Progenitor cell of endocrine pancreas (in vitro differentiated cells): Measurements from ENCODE around the gene SLIT3. TPM values are rescaled to one million over a fixed set of nuclear protein-coding genes. Genes with fewer than 3 reads are reported as not detected.

ENCODE experiments used
- DNase-seq: peaks from one replicate; pipeline ENCODE4 v3.0.0; 2021; ENCODE audit warnings: low spot score; ENCODE audit not compliant: unreplicated experiment
- H3K27ac Mint-ChIP-seq: 2 replicates; pipeline ENCODE4 v1.8.0; 2021; ENCODE audit warnings: mild to moderate bottlenecking, moderate library complexity, mixed read lengths
- H3K27me3 Mint-ChIP-seq: 2 replicates; pipeline ENCODE4 v1.8.0; 2021; ENCODE audit warnings: mixed read lengths
- H3K36me3 Mint-ChIP-seq: 2 replicates; pipeline ENCODE4 v1.8.0; 2022; ENCODE audit warnings: mixed read lengths; ENCODE audit not compliant: insufficient read depth
- H3K4me1 Mint-ChIP-seq: 2 replicates; pipeline ENCODE4 v1.8.0; 2021; ENCODE audit warnings: low read depth, mixed read lengths
- H3K4me3 Mint-ChIP-seq: 2 replicates; pipeline ENCODE4 v1.8.0; 2021; ENCODE audit warnings: low read depth, mild to moderate bottlenecking, moderate library complexity, mixed read lengths
- H3K9me3 Mint-ChIP-seq: 2 replicates; pipeline ENCODE4 v1.8.0; 2021; ENCODE audit warnings: low read depth, mixed read lengths
- total RNA-seq: library from RNA; stranded (reverse); gene quantifications from 2 replicates; pipeline ENCODE4 v1.2.1, GENCODE V29; 2021
- TF ChIP-seq, protein P1 (sequence below): fragments of 200-600 bp; sonication (generic); IDR thresholded peaks from one replicate; pipeline ENCODE4 v1.5.0; 2021; ENCODE audit warnings: antibody characterized with exemption, mild to moderate bottlenecking; ENCODE audit not compliant: unreplicated experiment

Gene SLIT3
- total RNA-seq, 1 donor from 2014 or later, result 18.8 TPM

DNA sequence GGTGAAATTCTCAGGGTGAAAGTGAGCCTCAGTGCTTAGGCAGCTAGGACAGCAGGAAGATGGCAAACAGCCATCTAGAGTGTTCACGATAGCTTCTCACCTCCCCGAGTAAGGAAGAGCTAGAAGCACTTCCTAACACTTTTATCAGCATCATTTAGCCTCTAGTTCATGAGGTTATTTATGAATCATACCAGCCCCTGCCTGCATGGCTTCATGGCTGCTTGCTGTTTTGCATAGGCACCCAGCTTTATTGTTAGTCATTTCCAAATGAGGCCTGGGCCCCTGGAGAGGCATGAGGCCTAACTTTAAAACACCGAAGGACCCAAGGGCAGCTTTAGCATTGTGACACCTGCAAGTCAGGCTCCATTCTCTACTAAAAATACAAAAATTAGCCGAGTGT lies 586.9 kb downstream of the SLIT3 start:
- DNase-seq, result no peak
- H3K36me3 Mint-ChIP-seq, result no peaks in the 10 kb centered on the region
- no peak overlapping the region for H3K4me3 Mint-ChIP-seq
- H3K27me3 Mint-ChIP-seq, result peaks cover 2% of the 10 kb centered on the region
- H3K4me1 Mint-ChIP-seq, result peaks cover 2% of the 10 kb centered on the region
- TF ChIP-seq, protein P1, sequence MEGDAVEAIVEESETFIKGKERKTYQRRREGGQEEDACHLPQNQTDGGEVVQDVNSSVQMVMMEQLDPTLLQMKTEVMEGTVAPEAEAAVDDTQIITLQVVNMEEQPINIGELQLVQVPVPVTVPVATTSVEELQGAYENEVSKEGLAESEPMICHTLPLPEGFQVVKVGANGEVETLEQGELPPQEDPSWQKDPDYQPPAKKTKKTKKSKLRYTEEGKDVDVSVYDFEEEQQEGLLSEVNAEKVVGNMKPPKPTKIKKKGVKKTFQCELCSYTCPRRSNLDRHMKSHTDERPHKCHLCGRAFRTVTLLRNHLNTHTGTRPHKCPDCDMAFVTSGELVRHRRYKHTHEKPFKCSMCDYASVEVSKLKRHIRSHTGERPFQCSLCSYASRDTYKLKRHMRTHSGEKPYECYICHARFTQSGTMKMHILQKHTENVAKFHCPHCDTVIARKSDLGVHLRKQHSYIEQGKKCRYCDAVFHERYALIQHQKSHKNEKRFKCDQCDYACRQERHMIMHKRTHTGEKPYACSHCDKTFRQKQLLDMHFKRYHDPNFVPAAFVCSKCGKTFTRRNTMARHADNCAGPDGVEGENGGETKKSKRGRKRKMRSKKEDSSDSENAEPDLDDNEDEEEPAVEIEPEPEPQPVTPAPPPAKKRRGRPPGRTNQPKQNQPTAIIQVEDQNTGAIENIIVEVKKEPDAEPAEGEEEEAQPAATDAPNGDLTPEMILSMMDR, result no peak
- H3K9me3 Mint-ChIP-seq, result no peaks in the 10 kb centered on the region
- H3K27ac Mint-ChIP-seq, result no peak overlapping the region

DNA sequence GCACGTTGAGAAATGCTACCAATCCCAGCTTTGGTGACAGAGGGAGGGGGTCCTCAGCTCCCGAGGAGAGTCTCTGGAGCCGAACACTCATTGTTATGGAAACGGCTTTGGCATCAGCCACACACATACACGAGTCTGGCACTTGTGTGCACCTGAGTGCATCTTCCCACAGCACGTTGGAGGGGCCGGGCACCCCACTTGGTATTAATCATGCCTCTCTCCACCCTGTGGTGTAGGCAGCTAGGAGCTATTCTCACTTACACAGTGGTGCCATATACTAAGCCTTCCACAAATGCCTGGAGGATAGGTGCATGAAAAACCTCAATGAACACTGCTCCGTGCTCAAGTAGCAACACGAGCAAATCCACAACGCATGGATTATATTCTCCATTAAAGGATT lies 587.9 kb downstream of the SLIT3 start:
- H3K27me3 Mint-ChIP-seq, result peaks cover 2% of the 10 kb centered on the region
- H3K36me3 Mint-ChIP-seq, result no peaks in the 10 kb centered on the region
- H3K4me3 Mint-ChIP-seq, result no peak overlapping the region
- no peak overlapping the region for H3K27ac Mint-ChIP-seq
- peaks cover 2% of the 10 kb centered on the region for H3K4me1 Mint-ChIP-seq
- TF ChIP-seq, protein P1, result no peak
- no peaks in the 10 kb centered on the region for H3K9me3 Mint-ChIP-seq
- no peak for DNase-seq

DNA sequence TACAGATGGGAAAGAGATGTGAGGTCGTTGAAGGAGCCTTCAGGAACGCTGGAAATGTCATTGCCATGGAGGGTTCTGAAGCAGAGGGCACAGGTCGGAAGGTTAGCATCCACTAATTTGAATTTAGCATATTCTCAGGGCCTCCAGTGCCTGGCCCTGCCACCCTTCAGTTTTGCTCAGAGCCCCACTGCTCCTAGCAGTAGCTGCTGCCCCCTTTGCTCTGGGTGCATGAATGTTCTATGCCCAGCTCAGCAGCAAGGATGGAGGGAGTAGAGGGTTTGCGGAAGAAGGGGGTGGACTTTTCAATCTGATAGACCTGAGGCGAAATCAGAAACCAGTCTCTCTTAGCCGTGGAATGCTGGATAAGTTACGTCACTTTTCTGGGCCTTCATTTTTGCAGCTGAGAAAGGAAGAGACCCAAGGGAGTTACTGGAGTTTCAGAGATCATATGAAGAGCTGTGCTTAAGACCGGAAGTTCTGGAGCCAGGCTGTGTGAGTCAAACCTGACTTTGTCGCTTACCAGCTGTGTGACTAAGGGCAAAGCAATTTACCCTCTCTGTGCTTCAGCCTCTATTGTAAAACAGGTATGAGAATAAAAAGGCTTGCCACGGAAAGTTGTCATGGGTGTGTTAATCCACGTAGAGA lies 588.5 kb downstream of the SLIT3 start:
- Mint-ChIP-seq H3K36me3 (no peaks in the 10 kb centered on the region), H3K27ac (peak overlapping the region; percentile 8), H3K27me3 (peaks cover 2% of the 10 kb centered on the region), H3K9me3 (no peaks in the 10 kb centered on the region), H3K4me1 (peaks cover 2% of the 10 kb centered on the region), H3K4me3 (no peak overlapping the region)
- no peak for DNase-seq
- TF ChIP-seq, protein P1, result no peak

DNA sequence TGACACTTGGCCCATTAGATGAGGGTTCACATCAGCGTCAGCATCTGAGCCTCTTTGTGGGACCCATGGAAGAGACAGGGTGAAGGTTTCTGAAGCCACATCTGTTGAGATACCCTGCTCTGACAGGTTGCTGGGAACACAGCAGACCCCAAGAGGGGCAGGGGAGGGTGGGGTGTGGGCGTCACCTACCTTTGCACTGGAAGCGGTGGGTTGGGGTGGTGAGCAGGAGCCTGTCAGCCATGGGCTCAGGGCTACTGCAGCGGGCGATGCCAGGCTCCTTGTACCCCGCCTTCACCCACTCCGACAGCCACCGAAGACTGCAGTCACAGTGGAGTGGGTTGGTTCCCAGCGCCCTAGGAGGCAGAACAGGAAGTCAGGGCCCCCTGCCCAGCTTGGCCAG lies 590.2 kb downstream of the SLIT3 start:
- Mint-ChIP-seq H3K9me3 (no peaks in the 10 kb centered on the region), H3K27me3 (peaks cover 2% of the 10 kb centered on the region), H3K4me3 (no peak overlapping the region), H3K36me3 (no peaks in the 10 kb centered on the region), H3K4me1 (peaks cover 2% of the 10 kb centered on the region), H3K27ac (no peak overlapping the region)
- TF ChIP-seq, protein P1, result no peak
- DNase-seq, result no peak

DNA sequence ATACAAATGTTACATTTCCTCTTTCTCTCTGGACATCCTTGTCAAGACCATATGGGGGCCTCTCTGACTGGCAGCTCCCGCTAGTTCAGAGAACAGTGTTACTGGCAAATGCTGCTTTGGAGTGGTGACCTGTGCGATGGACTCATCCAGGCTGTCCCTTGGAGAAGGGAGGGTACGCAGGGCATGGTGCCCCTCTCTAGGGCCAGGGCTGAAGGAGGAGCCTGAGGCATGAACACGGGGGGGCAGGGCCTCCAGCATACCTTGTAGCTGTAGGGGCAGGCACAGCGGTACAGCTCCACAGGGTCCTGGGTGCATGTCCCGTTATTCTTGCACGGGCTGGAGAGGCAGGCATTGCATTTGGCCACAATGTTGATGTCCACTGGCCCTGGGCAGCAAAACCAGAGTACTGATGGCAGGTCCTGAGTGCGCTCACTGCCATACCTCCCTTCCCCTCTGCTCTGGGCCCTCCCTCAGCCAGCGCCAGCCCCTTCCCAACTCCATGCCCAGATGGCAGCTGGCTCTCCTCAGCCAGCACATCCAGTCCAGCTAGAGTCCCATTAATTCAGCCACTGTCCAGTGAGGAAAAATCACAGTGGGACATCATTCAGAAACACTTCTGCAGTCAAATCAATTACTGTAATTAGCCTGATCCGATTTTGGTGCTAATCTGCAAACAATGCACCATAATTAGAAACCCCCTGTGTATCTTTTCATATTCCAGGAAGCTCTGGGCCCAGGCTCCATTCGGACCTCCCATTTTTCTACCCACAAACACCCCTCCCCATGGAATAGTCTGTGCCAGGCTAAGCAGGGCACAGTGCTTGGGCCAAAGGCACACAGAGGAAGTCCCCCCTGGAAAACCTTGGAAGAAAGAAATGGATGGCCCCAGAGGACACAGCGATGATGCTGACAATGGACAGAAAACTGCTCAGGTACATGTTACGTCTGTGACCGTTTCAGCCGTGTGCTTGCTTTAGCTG lies 592.9 kb downstream of the SLIT3 start:
- no peak for DNase-seq
- Mint-ChIP-seq H3K36me3 (no peaks in the 10 kb centered on the region), H3K4me1 (peaks cover 2% of the 10 kb centered on the region), H3K9me3 (no peaks in the 10 kb centered on the region), H3K27me3 (no peaks in the 10 kb centered on the region), H3K27ac (peak overlapping the region; percentile 62), H3K4me3 (no peak overlapping the region)
- TF ChIP-seq, protein P1, result no peak
